LNCAP (cell line): ENCODE results near the gene ZNF865.

Experiments used
- CTCF ChIP-seq: fragments of 450-650 bp; IDR thresholded peaks from 2 replicates; pipeline ENCODE4 v1.5.1; 2017; ENCODE audit warnings: mild to moderate bottlenecking

ZNF865 gene

GRCh38 chr19:55614711-55615542 is 9.5 kb downstream of the ZNF865 start:
- no peak for TF ChIP-seq CTCF

- no peak for TF ChIP-seq CTCF
These were observed 10.3 kb downstream of the ZNF865 start for GRCh38 chr19:55615543-55616394.

- TF ChIP-seq CTCF = no peak
These were observed 11.0 kb downstream of the ZNF865 start for GRCh38 chr19:55616395-55616875.

- no peak for TF ChIP-seq CTCF
These were observed 12.0 kb downstream of the ZNF865 start for GRCh38 chr19:55617426-55617825.

GRCh38 chr19:55618426-55618825 is 13.0 kb downstream of the ZNF865 start:
- TF ChIP-seq CTCF = no peak

GRCh38 chr19:55619286-55619685 is 13.8 kb downstream of the ZNF865 start:
- TF ChIP-seq CTCF = no peak

GRCh38 chr19:55620410-55621204 is 15.2 kb downstream of the ZNF865 start:
- TF ChIP-seq CTCF = no peak
